Measurements from ENCODE around the gene PTPRG.

PTPRG gene

DNA sequence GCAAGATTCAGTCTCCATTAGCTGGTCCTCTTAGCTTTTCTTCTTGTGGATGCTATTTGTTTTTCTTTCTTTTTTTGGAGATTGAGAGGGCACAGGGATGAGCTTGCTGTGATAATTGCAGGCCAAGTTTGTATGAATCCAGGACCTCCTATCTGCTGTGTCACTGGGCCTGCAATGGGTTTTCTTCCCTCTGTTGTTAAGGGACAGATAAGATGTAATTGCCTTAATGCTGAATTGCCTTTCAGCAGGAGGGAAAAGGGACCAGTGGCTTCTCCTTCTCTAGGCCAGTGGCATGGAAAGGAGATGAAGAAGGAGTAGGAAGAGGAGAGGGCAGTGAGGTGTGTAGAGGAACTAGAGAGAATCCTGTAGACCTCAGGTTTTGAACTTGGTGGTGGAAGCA, 29.9 kb downstream of the PTPRG start:
- TF ChIP-seq ZNF274 (IDR thresholded peaks at IDR 0.05; ENCODE audit: low read depth, low read length) = no peak
- H3K4me3 ChIP-seq (ENCODE audit: low read length) = no peak overlapping the region

GRCh38 chr3:61593446-61594029, 32.2 kb downstream of the PTPRG start:
- no peak for TF ChIP-seq ZNF274 (IDR thresholded peaks at IDR 0.05; ENCODE audit: low read depth, low read length)
- no peak overlapping the region for H3K4me3 ChIP-seq (ENCODE audit: low read length)

GRCh38 chr3:61594144-61594963, 33.0 kb downstream of the PTPRG start:
- TF ChIP-seq ZNF274 (IDR thresholded peaks at IDR 0.05; ENCODE audit: low read depth, low read length) = no peak
- H3K4me3 ChIP-seq (ENCODE audit: low read length) = no peak overlapping the region

DNA sequence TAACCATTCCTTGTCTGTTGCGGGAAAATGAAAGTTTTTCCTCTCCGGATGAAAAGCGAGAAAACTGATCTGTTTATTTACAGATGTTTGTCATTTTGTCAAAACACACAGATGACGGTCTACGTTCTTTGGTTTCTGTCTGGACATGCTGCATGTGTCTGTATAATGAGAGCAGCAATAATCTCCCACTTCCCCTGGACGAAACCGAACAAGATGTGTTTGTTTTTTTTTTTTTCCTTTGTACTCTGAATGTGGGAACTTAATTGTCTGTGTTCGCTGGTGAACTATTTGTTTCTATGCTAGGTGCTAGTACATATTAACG, 33.6 kb downstream of the PTPRG start:
- H3K4me3 ChIP-seq (ENCODE audit: low read length) = no peak overlapping the region
- no peak for TF ChIP-seq ZNF274 (IDR thresholded peaks at IDR 0.05; ENCODE audit: low read depth, low read length)

GRCh38 chr3:61595288-61595687, 33.9 kb downstream of the PTPRG start:
- TF ChIP-seq ZNF274 (IDR thresholded peaks at IDR 0.05; ENCODE audit: low read depth, low read length) = no peak
- H3K4me3 ChIP-seq (ENCODE audit: low read length) = no peak overlapping the region

GRCh38 chr3:61595826-61596225, 34.5 kb downstream of the PTPRG start:
- TF ChIP-seq ZNF274 (IDR thresholded peaks at IDR 0.05; ENCODE audit: low read depth, low read length) = no peak
- no peak overlapping the region for H3K4me3 ChIP-seq (ENCODE audit: low read length)

- H3K4me3 ChIP-seq (ENCODE audit: low read length) = no peak overlapping the region
- no peak for TF ChIP-seq ZNF274 (IDR thresholded peaks at IDR 0.05; ENCODE audit: low read depth, low read length)
These were observed 36.5 kb downstream of the PTPRG start for GRCh38 chr3:61597906-61598305.

GRCh38 chr3:61600195-61600594, 38.8 kb downstream of the PTPRG start:
- TF ChIP-seq ZNF274 (IDR thresholded peaks at IDR 0.05; ENCODE audit: low read depth, low read length) = no peak
- H3K4me3 ChIP-seq (ENCODE audit: low read length) = no peak overlapping the region

DNA sequence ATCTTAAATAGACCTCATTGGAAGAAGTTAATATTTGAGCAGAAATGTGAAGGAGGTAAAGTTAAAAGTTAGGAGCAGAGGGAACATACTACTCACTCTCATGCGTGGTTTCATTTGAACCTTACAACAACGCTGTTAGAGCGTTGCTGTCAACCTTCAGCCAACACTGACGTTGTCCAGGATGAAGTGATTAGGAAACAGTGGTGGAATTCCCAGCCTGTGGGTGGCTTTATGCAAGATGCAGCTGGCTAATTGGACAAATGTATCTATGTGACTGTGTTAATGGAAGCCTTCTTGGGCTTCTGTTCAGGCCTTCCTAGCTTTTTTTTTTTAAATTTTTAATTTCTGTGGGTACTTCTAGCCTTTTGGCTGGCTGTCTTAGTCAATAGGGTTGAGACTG, 40.5 kb downstream of the PTPRG start:
- TF ChIP-seq ZNF274 (IDR thresholded peaks at IDR 0.05; ENCODE audit: low read depth, low read length) = no peak

DNA sequence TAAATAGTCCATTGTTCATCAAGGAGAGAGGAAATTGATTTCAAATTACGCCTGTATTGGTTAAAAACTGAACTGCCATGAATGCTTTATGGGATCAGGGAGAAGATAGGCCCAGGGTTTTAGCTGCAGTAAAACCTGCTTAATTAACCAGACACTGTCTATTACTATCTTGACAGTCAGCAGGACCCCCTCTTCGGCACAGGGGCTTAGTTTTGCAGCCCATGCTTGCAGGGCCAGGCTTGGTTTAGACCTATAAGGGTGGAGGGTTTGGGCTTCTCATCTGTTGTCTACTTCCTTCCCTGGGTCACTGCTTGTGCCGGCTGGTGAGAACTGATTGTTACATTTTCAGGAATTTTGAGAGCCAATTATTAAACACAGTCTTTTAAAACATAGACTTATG, 41.1 kb downstream of the PTPRG start:
- no peak for TF ChIP-seq ZNF274 (IDR thresholded peaks at IDR 0.05; ENCODE audit: low read depth, low read length)

More for the DNA sequence above, 40.5 kb downstream of the PTPRG start:
- H3K4me3 ChIP-seq (ENCODE audit: low read length) = no peak overlapping the region

DNA sequence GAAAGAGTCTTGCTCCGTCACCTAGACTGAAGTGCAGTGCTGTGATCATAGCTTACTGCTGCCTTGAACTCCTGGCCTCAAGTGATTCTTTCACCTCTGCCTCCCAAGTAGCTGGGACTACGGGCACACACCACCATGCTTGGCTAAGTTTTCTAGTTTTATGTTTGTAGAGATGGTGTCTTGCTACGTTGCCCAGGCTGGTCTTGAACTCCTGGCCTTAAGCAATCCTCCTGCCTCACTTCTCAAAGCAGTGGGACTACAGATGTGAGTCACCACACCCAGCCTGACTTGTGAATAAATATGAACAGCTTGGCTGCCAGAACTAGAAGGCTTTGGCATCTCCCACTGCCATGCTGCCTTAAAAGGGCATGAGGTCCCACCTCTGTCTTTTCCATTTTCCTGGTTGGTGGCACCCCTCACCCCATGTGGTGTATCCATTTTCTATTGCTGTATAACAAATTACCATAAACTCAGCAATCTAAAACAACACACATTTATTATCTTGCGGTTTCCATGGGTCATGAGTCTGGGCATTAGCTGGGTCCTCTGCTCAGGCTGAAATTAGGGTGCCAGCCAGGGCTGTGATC, 44.3 kb downstream of the PTPRG start:
- H3K4me3 ChIP-seq (ENCODE audit: low read length) = no peak overlapping the region
- no peak for TF ChIP-seq ZNF274 (IDR thresholded peaks at IDR 0.05; ENCODE audit: low read depth, low read length)

More for the DNA sequence above, 41.1 kb downstream of the PTPRG start:
- H3K4me3 ChIP-seq (ENCODE audit: low read length) = no peak overlapping the region

GRCh38 chr3:61606196-61606595, 44.8 kb downstream of the PTPRG start:
- H3K4me3 ChIP-seq (ENCODE audit: low read length) = no peak overlapping the region

GRCh38 chr3:61608072-61608471, 46.7 kb downstream of the PTPRG start:
- no peak for TF ChIP-seq ZNF274 (IDR thresholded peaks at IDR 0.05; ENCODE audit: low read depth, low read length)

More at GRCh38 chr3:61606196-61606595, 44.8 kb downstream of the PTPRG start:
- no peak for TF ChIP-seq ZNF274 (IDR thresholded peaks at IDR 0.05; ENCODE audit: low read depth, low read length)

DNA sequence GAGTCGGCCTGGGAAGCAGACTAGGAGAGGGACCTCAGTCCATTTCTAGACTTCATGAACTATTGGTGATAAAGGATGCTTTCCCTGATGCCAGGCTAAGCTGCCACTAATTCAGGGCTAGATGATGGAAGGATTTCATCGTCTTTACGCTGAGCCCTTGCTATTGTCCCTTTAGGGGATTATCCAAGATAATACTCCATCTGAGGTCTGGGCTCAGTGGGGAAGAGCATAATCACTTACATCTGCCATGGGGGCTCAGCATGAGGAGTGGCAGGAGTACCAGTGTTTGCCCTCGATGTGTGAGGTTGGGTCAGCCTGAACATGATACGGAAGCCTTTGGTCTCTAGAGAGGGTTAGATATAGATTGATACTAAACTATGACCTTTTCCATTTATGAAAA, 47.3 kb downstream of the PTPRG start:
- H3K4me3 ChIP-seq (ENCODE audit: low read length) = no peak overlapping the region
- no peak for TF ChIP-seq ZNF274 (IDR thresholded peaks at IDR 0.05; ENCODE audit: low read depth, low read length)

More at GRCh38 chr3:61608072-61608471, 46.7 kb downstream of the PTPRG start:
- H3K4me3 ChIP-seq (ENCODE audit: low read length) = no peak overlapping the region

DNA sequence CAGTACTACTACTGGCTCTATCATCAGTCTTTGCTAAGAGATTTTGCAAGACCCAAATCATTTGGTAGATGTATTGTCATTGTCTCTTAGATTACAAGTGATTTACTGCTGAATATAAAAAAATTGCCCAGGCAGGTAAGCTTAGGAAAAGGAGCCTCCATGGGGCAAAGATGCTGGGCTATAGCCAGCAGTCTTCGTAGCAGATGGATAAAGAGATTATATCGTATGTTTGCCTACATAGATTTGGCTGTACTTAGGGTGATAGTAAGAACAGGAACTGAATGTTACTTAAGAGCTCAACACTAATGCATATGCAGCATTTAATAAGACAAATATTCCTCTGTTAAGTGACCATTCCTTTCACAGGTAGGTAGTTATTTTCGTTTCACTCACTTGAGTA, 48.9 kb downstream of the PTPRG start:
- no peak for TF ChIP-seq ZNF274 (IDR thresholded peaks at IDR 0.05; ENCODE audit: low read depth, low read length)

More for the DNA sequence above, 48.9 kb downstream of the PTPRG start:
- H3K4me3 ChIP-seq (ENCODE audit: low read length) = no peak overlapping the region
